Stimulated activated CD4-positive, alpha-beta T cell treated with anti-CD3 and anti-CD28 coated beads, Interleukin-2, amount 100 ng/mL, for 48 hours (primary cell): ENCODE results near the gene RAPGEF3.

ENCODE experiments used
- DNase-seq, 2 donors: peaks; one replicate each; pipeline ENCODE4 v3.0.0-alpha.2; 2020

The RAPGEF3 gene

GRCh38 chr12:47775100-47775911, 16.6 kb upstream of the RAPGEF3 start:
- no peak for DNase-seq

- no peak for DNase-seq
These were observed 16.0 kb upstream of the RAPGEF3 start for GRCh38 chr12:47774663-47775062.

- DNase-seq, result no peak
These were observed 15.3 kb upstream of the RAPGEF3 start for GRCh38 chr12:47773858-47774580.

- DNase-seq, result peak; percentile 53 to 70
These were observed 14.6 kb upstream of the RAPGEF3 start, which contains the start of gene SLC48A1 for GRCh38 chr12:47773062-47773857. Gene SLC48A1, plus strand, starts transcription at chr12:47773238. Its CDS starts 67 bp downstream, at chr12:47773305.

GRCh38 chr12:47772738-47773061, 14.0 kb upstream of the RAPGEF3 start:
- DNase-seq, result no peak

DNA sequence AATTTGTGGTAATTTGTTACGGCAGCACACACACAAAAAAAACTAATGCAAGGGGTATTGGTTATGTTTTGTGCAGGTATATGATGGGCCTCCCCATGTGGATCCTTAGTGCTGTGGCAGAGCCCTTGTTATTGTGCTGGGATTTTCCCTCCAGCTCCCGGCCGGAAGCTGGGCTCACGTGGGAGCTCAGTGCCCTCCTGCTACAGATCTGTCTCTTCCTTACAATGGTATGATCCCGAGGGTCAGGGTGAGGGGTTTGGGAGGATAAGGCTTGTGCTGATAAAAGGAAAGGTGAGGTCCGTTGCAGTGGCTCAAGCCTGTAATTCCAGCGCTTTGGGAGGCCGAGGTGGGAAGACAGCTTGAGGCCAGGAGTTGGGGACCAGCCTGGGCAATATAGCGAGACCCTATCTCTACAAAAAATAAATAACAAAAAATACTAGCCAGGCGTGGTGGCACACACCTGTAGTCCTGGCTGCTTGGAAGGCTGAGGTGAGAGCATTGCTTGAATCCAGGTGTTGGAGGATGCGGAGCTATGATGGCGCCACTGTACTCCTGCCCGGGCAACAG, 13.5 kb upstream of the RAPGEF3 start:
- no peak for DNase-seq

DNA sequence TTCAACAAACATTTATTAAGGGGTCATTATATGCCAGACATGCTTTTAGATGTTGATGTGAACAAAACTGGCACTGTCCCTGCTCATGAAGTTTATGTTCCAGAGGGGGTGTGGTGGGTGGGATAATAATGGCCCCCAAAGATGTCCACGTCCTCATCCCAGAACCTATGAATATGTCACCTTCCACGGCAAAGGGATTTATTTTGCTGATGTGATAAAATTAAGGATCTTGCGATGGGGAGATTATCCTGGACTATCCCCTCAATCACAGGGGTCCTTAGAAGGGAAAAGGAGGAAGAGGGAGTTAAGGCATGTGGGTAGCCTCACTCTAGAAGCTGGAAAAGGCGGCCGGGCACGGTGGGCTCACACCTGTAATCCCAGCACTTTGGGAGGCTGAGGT, 12.6 kb upstream of the RAPGEF3 start:
- DNase-seq, result no peak

GRCh38 chr12:47770086-47770726, 11.5 kb upstream of the RAPGEF3 start:
- DNase-seq, result no peak

GRCh38 chr12:47769234-47770085, 10.8 kb upstream of the RAPGEF3 start:
- DNase-seq, result no peak

GRCh38 chr12:47768323-47768811, 9.7 kb upstream of the RAPGEF3 start:
- no peak for DNase-seq

- peak; percentile 64 to 67 for DNase-seq
These were observed 8.6 kb upstream of the RAPGEF3 start for GRCh38 chr12:47767216-47767724.

DNA sequence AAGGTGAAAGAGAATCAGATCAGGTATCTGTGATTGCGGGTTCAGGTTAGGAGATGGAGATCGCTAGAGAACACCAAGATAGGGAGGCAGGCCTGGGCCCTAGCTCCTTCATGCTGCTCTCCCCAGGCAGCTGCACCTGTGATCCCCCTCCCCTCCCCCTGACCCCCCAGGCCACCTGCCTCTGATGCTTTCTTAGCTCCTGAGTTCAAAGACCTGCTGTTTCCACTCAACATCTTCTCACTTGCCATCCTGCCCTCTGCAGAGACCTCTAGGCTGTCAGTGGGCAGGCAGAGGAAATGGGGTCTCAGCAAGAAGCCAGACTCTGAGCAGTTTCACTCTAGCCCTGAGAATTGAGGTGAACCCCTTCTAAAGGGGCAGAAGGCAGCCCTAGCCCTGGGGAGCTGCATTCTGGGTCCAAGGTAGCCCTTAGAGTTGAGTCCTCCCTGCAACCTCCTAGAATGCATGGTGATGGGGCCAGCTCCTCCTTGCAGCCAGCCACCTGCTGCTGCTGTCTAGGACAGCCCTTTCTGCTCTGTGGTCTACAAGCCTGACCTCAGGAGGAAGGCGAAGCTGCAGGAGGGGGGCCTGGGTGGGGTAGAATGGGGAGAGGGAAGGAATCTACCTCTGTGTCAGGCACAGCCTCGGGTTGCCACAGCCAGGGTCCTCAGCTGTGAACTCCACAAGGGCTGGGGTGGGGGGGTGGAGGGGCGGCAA, 8.0 kb upstream of the RAPGEF3 start:
- DNase-seq, result no peak

- no peak for DNase-seq
These were observed 5.0 kb upstream of the RAPGEF3 start for GRCh38 chr12:47763481-47764346.

GRCh38 chr12:47762850-47763465, 4.3 kb upstream of the RAPGEF3 start:
- DNase-seq, result no peak

DNA sequence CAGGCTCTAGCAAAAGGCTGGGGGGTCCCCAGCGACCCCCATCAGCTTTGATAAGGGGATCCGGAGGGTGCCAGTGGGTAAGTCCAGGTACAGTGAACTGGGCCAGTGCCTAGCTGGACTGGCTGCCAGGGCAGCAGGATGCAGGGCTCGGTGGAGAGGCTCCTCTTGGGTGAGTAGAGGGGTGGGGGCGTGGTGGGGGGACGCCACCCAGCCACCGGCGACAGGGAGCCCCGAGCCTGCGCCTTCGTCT, 171 bp downstream of the RAPGEF3 start:
- DNase-seq, result no peak

DNA sequence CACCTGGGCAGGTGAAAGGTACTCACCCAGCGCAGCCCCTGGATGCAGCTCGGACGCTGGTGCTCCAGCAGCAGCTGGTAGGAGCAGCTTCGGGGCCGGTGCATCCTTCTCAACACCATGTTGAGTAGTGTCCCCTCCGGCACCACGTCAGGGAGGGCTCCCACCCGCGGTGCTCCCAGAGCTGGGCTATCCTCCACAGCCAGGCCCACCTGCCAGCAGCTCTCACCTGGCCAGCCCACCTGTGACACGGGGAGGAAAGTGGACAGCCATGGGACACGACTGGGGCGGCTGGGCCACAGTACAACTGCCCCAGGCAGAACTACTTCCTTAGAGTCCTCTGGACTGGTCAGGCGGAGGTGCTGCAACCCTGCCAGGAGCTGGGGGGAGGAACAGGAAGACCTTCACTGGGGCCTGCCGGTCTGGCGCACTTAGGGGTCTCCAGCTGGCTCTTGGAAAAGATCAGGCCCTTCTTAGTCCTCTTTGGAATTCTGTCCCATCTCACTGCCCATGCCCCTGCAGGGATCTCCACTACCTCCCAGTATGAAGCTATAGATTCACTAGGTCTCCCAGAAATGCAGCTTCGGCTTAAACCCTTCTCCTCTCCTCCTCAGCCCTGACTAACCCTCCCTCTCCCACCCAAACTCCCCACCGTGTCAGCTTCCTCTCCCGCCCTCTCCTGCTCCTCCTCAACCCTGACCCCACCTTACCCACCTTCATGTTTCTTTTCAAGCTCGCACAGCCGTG, 668 bp downstream of the RAPGEF3 start:
- DNase-seq, result no peak

GRCh38 chr12:47757364-47757839, 1.3 kb downstream of the RAPGEF3 start:
- no peak for DNase-seq
